Measurements from ENCODE around the gene NLRP6. TPM values are rescaled to one million over a fixed set of nuclear protein-coding genes. Genes with fewer than 3 reads are reported as not detected.

NLRP6 gene
- total and polyA plus RNA-seq, 2 donors from 2014 or later, result 0.32 to 1.6 TPM

DNA sequence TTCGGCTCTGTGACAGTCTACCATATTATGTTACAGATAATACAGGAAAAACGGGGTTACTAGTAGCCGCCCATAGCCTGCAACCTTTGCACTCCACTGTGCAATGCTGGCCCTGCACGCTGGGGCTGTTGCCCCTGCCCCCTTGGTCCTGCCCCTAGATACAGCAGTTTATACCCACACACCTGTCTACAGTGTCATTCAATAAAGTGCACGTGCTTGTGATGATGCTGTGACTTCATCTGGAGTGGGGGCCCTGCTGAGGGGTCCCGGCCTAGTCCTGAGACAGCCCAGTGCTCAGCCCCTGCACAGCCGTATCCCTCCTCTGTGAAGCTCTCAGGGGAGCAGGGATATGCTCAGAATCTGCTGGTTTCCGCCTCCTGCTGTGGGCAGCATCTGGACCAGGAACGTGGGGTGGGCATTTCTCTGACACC is 36.9 kb downstream of the NLRP6 start:
- Histone ChIP-seq H3K27me3 (ENCODE audit: control insufficient read depth, insufficient read depth, low read length) (peaks cover 4% of the 10 kb centered on the region), H3K4me1 (ENCODE audit: control insufficient read depth in 2 of 3, insufficient read depth in 2 of 3, low read depth in 1 of 3, low read length in 3 of 3) (peaks cover 3 to 24% (median 7%) of the 10 kb centered on the region in 3 donors), H3K27ac (ENCODE audit: low read depth in 2 of 2, low read length in 2 of 2) (peak overlapping the region; percentile 63 to 81), H3K9me3 (ENCODE audit: control insufficient read depth in 2 of 3, insufficient read depth in 1 of 3, low read length in 3 of 3) (no peaks in the 10 kb centered on the region), H3K9ac (ENCODE audit: low read length in 3 of 3) (peak overlapping the region in 2 of 3 donors; percentile 58 to 85), H3K4me3 (ENCODE audit: low read length in 3 of 3) (peak overlapping the region in 2 of 3 donors; percentile 73 to 82), H3K36me3 (ENCODE audit: control insufficient read depth in 2 of 3, insufficient read depth in 3 of 3, low read length in 3 of 3) (no peaks in the 10 kb centered on the region)
- FAIRE-seq (no peak), DNase-seq (peak in 1 of 5 donors; percentile 54)
- intact Hi-C loops (cut with DNase I), result no loop called here
- TF ChIP-seq, protein P1, sequence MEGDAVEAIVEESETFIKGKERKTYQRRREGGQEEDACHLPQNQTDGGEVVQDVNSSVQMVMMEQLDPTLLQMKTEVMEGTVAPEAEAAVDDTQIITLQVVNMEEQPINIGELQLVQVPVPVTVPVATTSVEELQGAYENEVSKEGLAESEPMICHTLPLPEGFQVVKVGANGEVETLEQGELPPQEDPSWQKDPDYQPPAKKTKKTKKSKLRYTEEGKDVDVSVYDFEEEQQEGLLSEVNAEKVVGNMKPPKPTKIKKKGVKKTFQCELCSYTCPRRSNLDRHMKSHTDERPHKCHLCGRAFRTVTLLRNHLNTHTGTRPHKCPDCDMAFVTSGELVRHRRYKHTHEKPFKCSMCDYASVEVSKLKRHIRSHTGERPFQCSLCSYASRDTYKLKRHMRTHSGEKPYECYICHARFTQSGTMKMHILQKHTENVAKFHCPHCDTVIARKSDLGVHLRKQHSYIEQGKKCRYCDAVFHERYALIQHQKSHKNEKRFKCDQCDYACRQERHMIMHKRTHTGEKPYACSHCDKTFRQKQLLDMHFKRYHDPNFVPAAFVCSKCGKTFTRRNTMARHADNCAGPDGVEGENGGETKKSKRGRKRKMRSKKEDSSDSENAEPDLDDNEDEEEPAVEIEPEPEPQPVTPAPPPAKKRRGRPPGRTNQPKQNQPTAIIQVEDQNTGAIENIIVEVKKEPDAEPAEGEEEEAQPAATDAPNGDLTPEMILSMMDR (IDR thresholded peaks at IDR 0.05; ENCODE audit: borderline replicate concordance, extremely low read depth, insufficient read depth), result no peak

DNA sequence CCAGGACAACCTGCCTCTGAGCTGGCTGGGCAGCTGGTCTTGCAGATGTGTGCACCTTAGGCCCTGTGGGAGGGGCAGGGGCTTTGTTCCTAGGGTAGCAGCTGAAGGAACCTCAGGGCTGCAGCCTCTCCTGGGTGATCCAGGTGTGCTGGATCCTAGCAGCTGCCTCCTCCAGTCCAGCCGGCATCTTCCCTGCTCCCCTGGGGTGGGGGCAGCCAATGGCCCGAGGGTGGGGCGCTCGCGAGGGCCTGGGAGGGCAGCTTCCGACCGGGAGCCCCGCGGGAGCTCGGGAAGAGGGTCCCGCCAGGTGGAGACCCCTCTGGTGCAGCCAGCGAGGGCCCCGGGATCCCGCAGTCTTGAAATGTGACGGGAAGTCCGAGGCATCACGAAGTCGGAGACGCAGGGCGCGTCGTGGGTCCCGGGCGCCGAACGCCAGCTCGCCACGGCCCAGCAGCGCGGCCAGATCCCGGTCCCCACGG is 37.3 kb downstream of the NLRP6 start:
- Histone ChIP-seq H3K4me1 (ENCODE audit: control insufficient read depth in 2 of 3, insufficient read depth in 2 of 3, low read depth in 1 of 3, low read length in 3 of 3) (peaks cover 3 to 24% (median 7%) of the 10 kb centered on the region in 3 donors), H3K4me3 (ENCODE audit: low read length in 3 of 3) (peak overlapping the region in 2 of 3 donors; percentile 73 to 82), H3K27ac (ENCODE audit: low read depth in 2 of 2, low read length in 2 of 2) (peak overlapping the region; percentile 63 to 81), H3K27me3 (ENCODE audit: control insufficient read depth, insufficient read depth, low read length) (peaks cover 4% of the 10 kb centered on the region), H3K9me3 (ENCODE audit: control insufficient read depth in 2 of 3, insufficient read depth in 1 of 3, low read length in 3 of 3) (no peaks in the 10 kb centered on the region), H3K9ac (ENCODE audit: low read length in 3 of 3) (peak overlapping the region in 2 of 3 donors; percentile 58 to 85), H3K36me3 (ENCODE audit: control insufficient read depth in 2 of 3, insufficient read depth in 3 of 3, low read length in 3 of 3) (no peaks in the 10 kb centered on the region)
- intact Hi-C loops (cut with DNase I), result no loop called here
- DNase-seq (peak in 1 of 5 donors; percentile 77), FAIRE-seq (no peak)
- TF ChIP-seq, protein P1 (IDR thresholded peaks at IDR 0.05; ENCODE audit: borderline replicate concordance, extremely low read depth, insufficient read depth), result no peak

DNA sequence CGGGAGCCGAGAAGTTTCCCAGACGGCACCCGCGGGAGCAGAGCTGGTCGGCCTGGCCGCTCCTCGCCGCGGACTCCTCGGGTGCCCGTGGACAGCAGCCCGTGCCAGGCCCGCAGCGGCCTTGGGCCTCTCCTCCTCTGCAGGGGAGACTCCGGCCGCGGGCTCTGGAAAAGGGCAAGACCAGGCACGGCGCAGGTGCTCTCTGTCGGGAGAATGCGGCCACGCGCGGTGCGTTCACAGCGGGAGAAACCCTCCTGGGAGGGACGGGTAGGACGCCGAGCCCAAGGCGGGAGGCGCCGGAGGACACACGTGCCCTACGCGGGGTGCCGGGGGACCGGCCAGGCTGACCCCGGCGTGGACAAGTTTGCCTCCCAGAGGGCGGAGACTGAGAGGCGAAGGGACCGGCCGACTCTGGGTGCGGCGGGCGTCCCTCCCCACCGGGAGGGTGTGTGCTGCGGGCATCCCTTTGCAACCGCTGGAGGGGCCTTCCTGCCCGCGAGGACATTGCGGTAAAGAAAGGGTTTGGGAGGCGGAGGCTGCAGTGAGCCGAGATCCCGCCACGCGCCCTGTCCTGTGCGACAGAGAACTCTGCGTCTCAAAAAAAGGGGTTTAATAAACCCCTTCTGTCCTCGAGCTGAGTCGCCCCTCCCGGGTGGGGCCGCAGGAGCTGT is 38.0 kb downstream of the NLRP6 start:
- FAIRE-seq (no peak), DNase-seq (peak in 3 of 5 donors; percentile 35 to 88 (median 62))
- no peaks in the 10 kb centered on the region for H3K36me3 ChIP-seq (ENCODE audit: control insufficient read depth in 2 of 3, insufficient read depth in 3 of 3, low read length in 3 of 3)
- H3K4me1 ChIP-seq (ENCODE audit: control insufficient read depth in 2 of 3, insufficient read depth in 2 of 3, low read depth in 1 of 3, low read length in 3 of 3), result peaks cover 3 to 24% (median 7%) of the 10 kb centered on the region in 3 donors
- peak overlapping the region in 1 of 3 donors; percentile 58 for H3K9ac ChIP-seq (ENCODE audit: low read length in 3 of 3)
- H3K27ac ChIP-seq (ENCODE audit: low read depth in 2 of 2, low read length in 2 of 2), result peak overlapping the region; percentile 63 to 81
- H3K4me3 ChIP-seq (ENCODE audit: low read length in 3 of 3), result peak overlapping the region in 1 of 3 donors; percentile 82
- TF ChIP-seq, protein P1 (IDR thresholded peaks at IDR 0.05; ENCODE audit: borderline replicate concordance, extremely low read depth, insufficient read depth), result no peak
- no peaks in the 10 kb centered on the region for H3K9me3 ChIP-seq (ENCODE audit: control insufficient read depth in 2 of 3, insufficient read depth in 1 of 3, low read length in 3 of 3)
- H3K27me3 ChIP-seq (ENCODE audit: control insufficient read depth, insufficient read depth, low read length), result peaks cover 4% of the 10 kb centered on the region
- intact Hi-C loops (cut with DNase I), result no loop called here

Data from kidney (tissue), 14 donors.